DND-41 (cell line): ENCODE data around the gene CD7.

Experiments
- EZH2 ChIP-seq: IDR thresholded peaks from 3 replicates; pipeline ENCODE4 v1.6.1; 2012; ENCODE audit warnings: borderline replicate concordance, low read depth, mild to moderate bottlenecking, moderate library complexity, low read length, inconsistent platforms; ENCODE audit not compliant: severe bottlenecking
- TF ChIP-seq, protein P1 (sequence below): IDR thresholded peaks from 2 replicates; pipeline ENCODE4 v1.5.1; 2012; ENCODE audit warnings: borderline replicate concordance, low read length, moderate library complexity, mild to moderate bottlenecking; ENCODE audit not compliant: poor library complexity, severe bottlenecking; ENCODE audit errors: extremely low read depth

DNA sequence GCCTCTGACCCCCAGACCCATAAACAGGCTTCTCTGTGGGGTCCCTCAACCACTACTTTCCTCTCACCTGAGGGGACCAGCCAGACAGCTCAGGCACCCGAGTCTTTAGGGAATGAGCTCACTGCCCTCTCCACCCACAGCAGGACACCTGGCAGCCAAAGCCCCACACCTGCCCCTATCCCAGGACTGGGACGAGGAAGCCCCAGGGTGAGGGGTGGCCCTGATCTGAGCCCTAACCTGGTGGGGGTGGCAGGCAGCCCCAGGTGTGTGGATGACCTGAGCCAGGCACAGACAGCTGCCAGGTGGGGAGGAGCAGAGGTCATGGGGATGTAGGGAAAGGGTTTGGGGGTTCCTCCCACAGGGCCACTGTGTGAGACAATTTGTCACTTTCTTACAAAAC is 40.0 kb upstream of the CD7 start:
- TF ChIP-seq, protein P1, sequence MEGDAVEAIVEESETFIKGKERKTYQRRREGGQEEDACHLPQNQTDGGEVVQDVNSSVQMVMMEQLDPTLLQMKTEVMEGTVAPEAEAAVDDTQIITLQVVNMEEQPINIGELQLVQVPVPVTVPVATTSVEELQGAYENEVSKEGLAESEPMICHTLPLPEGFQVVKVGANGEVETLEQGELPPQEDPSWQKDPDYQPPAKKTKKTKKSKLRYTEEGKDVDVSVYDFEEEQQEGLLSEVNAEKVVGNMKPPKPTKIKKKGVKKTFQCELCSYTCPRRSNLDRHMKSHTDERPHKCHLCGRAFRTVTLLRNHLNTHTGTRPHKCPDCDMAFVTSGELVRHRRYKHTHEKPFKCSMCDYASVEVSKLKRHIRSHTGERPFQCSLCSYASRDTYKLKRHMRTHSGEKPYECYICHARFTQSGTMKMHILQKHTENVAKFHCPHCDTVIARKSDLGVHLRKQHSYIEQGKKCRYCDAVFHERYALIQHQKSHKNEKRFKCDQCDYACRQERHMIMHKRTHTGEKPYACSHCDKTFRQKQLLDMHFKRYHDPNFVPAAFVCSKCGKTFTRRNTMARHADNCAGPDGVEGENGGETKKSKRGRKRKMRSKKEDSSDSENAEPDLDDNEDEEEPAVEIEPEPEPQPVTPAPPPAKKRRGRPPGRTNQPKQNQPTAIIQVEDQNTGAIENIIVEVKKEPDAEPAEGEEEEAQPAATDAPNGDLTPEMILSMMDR = no peak
- no peak for TF ChIP-seq EZH2
